GM21786 (cell line): ENCODE measurements around the gene OR4D2.
A peak's percentile ranks its signal among the peaks of the same experiment; 100 is the strongest.

ENCODE experiments used
- ATAC-seq: cut with Tn5 transposase; IDR thresholded peaks from one replicate; pipeline ENCODE4 v1.9.1; 2021; ENCODE audit not compliant: unreplicated experiment

The OR4D2 gene

DNA sequence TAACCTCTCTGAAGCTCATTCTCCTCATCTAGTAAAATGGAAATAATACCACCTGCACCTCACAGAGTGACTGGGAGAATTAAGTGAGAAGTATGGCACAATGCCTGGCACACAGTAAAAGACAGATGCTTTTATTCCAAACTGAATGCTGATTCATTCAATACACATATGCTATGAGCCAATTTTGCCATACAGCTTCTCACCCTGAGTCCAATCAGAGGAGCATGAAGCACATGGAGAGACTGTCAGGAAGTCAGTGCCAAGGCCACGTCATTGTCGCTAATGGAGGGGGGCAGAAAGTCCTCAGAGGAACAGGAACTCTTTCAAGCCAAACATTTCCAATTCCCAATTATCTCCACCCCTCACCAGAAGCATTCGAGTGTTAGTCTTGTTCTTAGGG, 40.7 kb downstream of the OR4D2 start:
- no peak for ATAC-seq

DNA sequence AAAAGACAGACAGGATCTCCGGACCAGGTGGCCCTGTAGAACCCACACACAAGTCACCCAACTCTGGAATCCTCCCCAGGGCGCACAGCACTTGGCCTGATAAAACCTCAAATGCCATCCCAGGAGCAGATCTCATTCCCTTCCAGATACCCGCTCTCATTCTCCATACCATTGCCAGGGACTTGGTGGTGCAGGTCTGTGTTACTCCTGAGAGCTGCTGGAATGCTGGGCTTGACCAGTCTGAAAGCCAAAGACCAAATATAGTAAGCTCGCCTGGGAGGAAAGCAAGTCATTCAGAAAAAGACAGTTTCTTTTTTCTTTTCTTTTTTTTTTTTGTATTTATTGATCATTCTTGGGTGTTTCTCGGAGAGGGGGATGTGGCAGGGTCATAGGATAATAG, 41.6 kb downstream of the OR4D2 start:
- ATAC-seq, result no peak

DNA sequence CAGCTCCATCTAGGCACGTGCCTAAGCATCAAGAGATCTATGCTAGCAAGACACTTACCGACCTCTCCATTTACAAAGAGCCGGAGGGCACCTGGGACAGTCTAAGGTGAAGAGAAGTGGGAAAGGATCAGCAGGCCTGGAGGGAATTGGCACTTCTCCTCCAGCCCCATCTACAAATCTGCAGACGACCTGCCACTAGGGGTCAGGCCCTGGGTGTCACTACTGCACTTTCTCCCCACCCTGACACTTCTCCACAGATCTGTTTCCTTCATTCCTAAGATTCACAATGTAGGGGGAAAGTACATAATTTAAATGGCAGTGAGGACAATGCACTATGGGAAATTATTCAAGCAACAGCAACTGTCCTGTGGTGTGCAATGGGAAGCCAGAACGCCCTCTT, 44.1 kb downstream of the OR4D2 start:
- no peak for ATAC-seq

DNA sequence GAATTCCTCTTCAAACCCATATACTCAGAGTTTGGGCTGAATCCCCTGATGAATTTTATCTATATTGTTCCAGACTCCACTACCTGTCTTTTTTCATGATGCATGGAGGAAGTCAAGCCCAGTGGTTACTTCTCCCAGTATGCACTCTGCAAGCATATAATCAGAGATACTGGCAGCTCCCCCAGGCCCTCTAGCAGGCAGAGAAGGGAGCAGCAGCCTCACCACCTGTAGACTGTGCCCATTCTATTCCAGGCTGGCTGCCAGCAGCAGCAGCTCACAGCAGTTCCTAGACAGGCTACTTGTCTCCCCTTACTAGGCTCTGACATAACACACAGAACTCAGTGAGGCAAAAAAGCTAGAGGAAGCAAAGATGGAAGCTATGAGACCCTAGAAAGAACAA, 48.9 kb downstream of the OR4D2 start:
- ATAC-seq, result no peak

DNA sequence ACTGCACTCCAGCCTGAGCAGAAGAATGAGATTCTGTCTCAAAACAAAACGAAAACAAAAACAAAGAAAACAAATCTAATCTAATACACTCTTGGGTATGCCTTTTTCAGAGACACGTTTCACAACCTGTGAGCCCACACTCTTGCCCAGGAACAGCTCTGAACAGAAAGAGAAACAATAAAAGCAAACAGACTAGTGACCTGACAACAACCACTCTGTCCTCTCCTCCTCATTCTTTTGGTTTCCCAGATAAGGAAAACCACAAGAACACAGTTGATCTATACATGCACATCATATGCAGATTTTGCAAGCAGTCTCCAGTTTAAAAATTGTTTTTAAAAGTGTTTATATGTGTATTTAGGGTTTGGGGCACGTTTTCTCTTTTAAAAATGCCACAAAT, 51.0 kb downstream of the OR4D2 start:
- ATAC-seq, result no peak

DNA sequence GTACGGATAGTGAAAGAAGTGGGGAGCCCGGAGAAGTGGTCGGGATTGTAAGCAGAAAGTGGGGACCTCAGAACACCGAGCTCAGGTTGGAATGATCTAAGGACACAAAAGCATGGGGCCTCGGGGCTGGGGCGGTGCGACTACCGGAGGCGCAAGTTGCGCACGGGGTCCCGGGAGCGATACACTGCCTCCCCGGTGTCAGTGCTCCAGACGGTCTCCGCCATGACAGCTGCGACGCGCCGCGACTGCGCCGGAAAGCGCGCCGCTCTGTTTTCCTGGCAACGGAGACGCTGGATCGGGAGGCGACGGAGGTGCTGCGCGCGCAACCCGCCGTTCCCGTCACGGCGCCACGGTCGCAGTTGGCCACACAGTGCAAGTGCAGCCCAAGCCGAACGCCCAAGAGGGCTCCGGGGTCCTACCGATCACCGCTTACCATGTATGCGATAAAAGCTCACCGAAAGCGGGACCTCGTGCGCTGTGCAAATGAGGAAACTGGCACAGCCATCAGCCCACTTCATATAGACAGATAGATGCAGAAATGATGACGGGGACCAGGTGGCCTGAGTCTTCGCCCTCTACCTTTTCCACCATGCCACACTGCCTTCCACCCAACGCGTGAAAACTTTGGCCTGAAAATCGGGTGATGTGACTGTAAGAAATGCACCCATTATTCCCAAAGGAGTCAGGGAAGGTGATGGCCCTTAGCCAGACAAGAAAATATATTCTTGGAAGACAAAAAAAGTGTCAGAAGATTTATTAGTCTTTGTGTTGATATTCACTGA, 52.4 kb downstream of the OR4D2 start, which contains the start of gene MKS1:
TSS of gene MKS1 (minus strand) at position 249 of the 782 bp plus-strand sequence. CDS start at position 224, 25 bp downstream.
- peak; percentile 97 for ATAC-seq

DNA sequence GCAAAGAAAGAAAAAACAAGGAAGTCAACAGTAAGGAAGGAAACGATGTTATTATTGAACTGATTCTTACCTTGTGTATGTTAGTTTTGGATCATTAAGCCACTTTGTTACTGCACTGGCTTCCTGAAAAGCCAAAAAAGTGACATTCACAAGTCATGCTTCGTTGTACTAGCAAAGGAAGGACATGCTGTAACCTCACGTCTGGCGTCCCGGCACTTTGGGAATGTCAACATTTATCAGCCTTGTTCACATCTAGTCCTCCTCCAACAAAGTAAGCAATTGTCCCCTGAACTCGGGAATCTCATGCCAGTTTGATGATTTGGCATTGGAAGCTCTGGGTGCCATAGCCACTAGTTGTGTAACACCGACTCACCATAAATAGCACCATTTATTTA, 53.0 kb downstream of the OR4D2 start:
- ATAC-seq, result no peak
